ENCODE measurements around the gene BRD4. TPM values are rescaled to one million over a fixed set of nuclear protein-coding genes. Genes with fewer than 3 reads are reported as not detected.
A peak's percentile ranks its signal among the peaks of the same experiment; 100 is the strongest.

BRD4 gene
- total and polyA plus RNA-seq, 5 experiments from 2014 or later = 10.6 to 180 (median 37.2) TPM

GRCh38 chr19:15286688-15287365, 45.5 kb downstream of the BRD4 start:
- Mint-ChIP-seq H3K9me3 (no peaks in the 10 kb centered on the region), H3K4me3 (peak overlapping the region in 8 of 10 donors; percentile 33 to 72 (median 41)), H3K27ac (peak overlapping the region in 7 of 10 donors; percentile 44 to 83 (median 56)), H3K27me3 (no peaks in the 10 kb centered on the region), H3K4me1 (peaks cover 58 to 99% (median 96%) of the 10 kb centered on the region in 4 donors), H3K36me3 (no peaks in the 10 kb centered on the region)
- DNase-seq (no peak), ATAC-seq (no peak)
- POLR2A ChIA-PET = interaction anchor here (0.5 to 1.2 kb wide), 4 partner anchors 24 to 1174 kb away, joined by 3 to 5 read pairs (median 4); partner anchors contain the start of gene AKAP8

GRCh38 chr19:15285896-15286591, 46.3 kb downstream of the BRD4 start:
- no peaks in the 10 kb centered on the region for H3K9me3 Mint-ChIP-seq
- no peaks in the 10 kb centered on the region for H3K36me3 Mint-ChIP-seq
- H3K4me3 Mint-ChIP-seq = peak overlapping the region; percentile 8 to 78 (median 54)
- DNase-seq (peak in 1 of 10 donors; percentile 32), ATAC-seq (no peak)
- no peaks in the 10 kb centered on the region for H3K27me3 Mint-ChIP-seq
- POLR2A ChIA-PET = interaction anchor here (0.5 to 1.2 kb wide), 4 partner anchors 24 to 1175 kb away, joined by 3 to 5 read pairs (median 4); partner anchors contain the start of gene AKAP8
- H3K4me1 Mint-ChIP-seq = peaks cover 58 to 99% (median 96%) of the 10 kb centered on the region in 4 donors
- H3K27ac Mint-ChIP-seq = peak overlapping the region; percentile 34 to 83 (median 76)

- POLR2A ChIA-PET = no interaction called here
- Mint-ChIP-seq H3K9me3 (no peaks in the 10 kb centered on the region), H3K4me3 (peak overlapping the region; percentile 10 to 76 (median 70)), H3K36me3 (no peaks in the 10 kb centered on the region), H3K27ac (peak overlapping the region; percentile 78 to 92 (median 86)), H3K4me1 (peaks cover 58 to 99% (median 96%) of the 10 kb centered on the region in 4 donors), H3K27me3 (no peaks in the 10 kb centered on the region)
- ATAC-seq (no peak), DNase-seq (no peak)
Measured at GRCh38 chr19:15284896-15285295, 47.4 kb downstream of the BRD4 start.

- no peaks in the 10 kb centered on the region for H3K27me3 Mint-ChIP-seq
- POLR2A ChIA-PET = interaction anchor here (0.6 to 1.5 kb wide), 3 partner anchors 8 to 63 kb away, joined by 3 to 5 read pairs (median 4); partner anchors contain the start of gene BRD4
- peak overlapping the region in 9 of 10 donors; percentile 66 to 77 (median 72) for H3K4me3 Mint-ChIP-seq
- peaks cover 0 to 2% (median 0%) of the 10 kb centered on the region in 3 donors for H3K36me3 Mint-ChIP-seq
- DNase-seq = no peak
- H3K27ac Mint-ChIP-seq = peak overlapping the region; percentile 74 to 92 (median 90)
- H3K4me1 Mint-ChIP-seq = peaks cover 55 to 99% (median 97%) of the 10 kb centered on the region in 4 donors
- no peaks in the 10 kb centered on the region for H3K9me3 Mint-ChIP-seq
- ATAC-seq = no peak
Measured at GRCh38 chr19:15284091-15284490, 48.2 kb downstream of the BRD4 start.

GRCh38 chr19:15283141-15283883, 49.0 kb downstream of the BRD4 start:
- Mint-ChIP-seq H3K4me3 (peak overlapping the region in 9 of 10 donors; percentile 66 to 79 (median 74)), H3K36me3 (peaks cover 0 to 2% (median 0%) of the 10 kb centered on the region in 3 donors), H3K4me1 (peaks cover 47 to 99% (median 95%) of the 10 kb centered on the region in 4 donors), H3K9me3 (no peaks in the 10 kb centered on the region), H3K27ac (peak overlapping the region; percentile 75 to 93 (median 90)), H3K27me3 (no peaks in the 10 kb centered on the region)
- POLR2A ChIA-PET = interaction anchor here (0.6 to 1.5 kb wide), 4 partner anchors 9 to 136 kb away, joined by 3 to 5 read pairs (median 4); partner anchors contain the start of gene BRD4
- DNase-seq (no peak), ATAC-seq (peak in 1 of 2 donors; percentile 24)

GRCh38 chr19:15282311-15282705, 50.0 kb downstream of the BRD4 start:
- ATAC-seq (no peak), DNase-seq (no peak)
- POLR2A ChIA-PET = interaction anchor here (1.5 kb wide), 1 partner anchor 137 kb away, joined by 3 read pairs; no protein-coding TSS in a partner anchor
- Mint-ChIP-seq H3K4me3 (peak overlapping the region in 8 of 10 donors; percentile 12 to 66 (median 32)), H3K27me3 (no peaks in the 10 kb centered on the region), H3K36me3 (peaks cover 0 to 2% (median 0%) of the 10 kb centered on the region in 3 donors), H3K4me1 (peaks cover 42 to 97% (median 91%) of the 10 kb centered on the region in 4 donors), H3K9me3 (no peaks in the 10 kb centered on the region), H3K27ac (peak overlapping the region; percentile 18 to 91 (median 81))

GRCh38 chr19:15280915-15281683, 51.2 kb downstream of the BRD4 start:
- no peaks in the 10 kb centered on the region for H3K27me3 Mint-ChIP-seq
- H3K36me3 Mint-ChIP-seq = peaks cover 0 to 2% (median 0%) of the 10 kb centered on the region in 3 donors
- H3K4me3 Mint-ChIP-seq = peak overlapping the region in 9 of 10 donors; percentile 9 to 66 (median 42)
- ATAC-seq = no peak
- DNase-seq = no peak
- peak overlapping the region; percentile 34 to 93 (median 84) for H3K27ac Mint-ChIP-seq
- peaks cover 44 to 98% (median 94%) of the 10 kb centered on the region in 4 donors for H3K4me1 Mint-ChIP-seq
- POLR2A ChIA-PET = interaction anchor here (0.9 kb wide), 1 partner anchor 22 kb away, joined by 3 read pairs; no protein-coding TSS in a partner anchor
- H3K9me3 Mint-ChIP-seq = no peaks in the 10 kb centered on the region

GRCh38 chr19:15280048-15280725, 52.2 kb downstream of the BRD4 start:
- Mint-ChIP-seq H3K27me3 (no peaks in the 10 kb centered on the region), H3K4me3 (peak overlapping the region in 8 of 10 donors; percentile 18 to 66 (median 44)), H3K4me1 (peaks cover 42 to 98% (median 94%) of the 10 kb centered on the region in 4 donors), H3K27ac (peak overlapping the region; percentile 34 to 93 (median 84)), H3K36me3 (peaks cover 0 to 5% (median 0%) of the 10 kb centered on the region in 3 donors), H3K9me3 (no peaks in the 10 kb centered on the region)
- DNase-seq (no peak), ATAC-seq (peak in 1 of 2 donors; percentile 17)
- POLR2A ChIA-PET = interaction anchor here (1.2 kb wide), 1 partner anchor 8 kb away, joined by 3 read pairs; no protein-coding TSS in a partner anchor

- DNase-seq = no peak
- peak overlapping the region in 8 of 10 donors; percentile 28 to 66 (median 57) for H3K4me3 Mint-ChIP-seq
- no peaks in the 10 kb centered on the region for H3K27me3 Mint-ChIP-seq
- H3K4me1 Mint-ChIP-seq = peaks cover 35 to 98% (median 92%) of the 10 kb centered on the region in 4 donors
- POLR2A ChIA-PET = interaction anchor here (1.2 kb wide), 1 partner anchor 9 kb away, joined by 3 read pairs; no protein-coding TSS in a partner anchor
- no peaks in the 10 kb centered on the region for H3K9me3 Mint-ChIP-seq
- ATAC-seq = no peak
- H3K27ac Mint-ChIP-seq = peak overlapping the region; percentile 55 to 93 (median 84)
- peaks cover 0 to 5% (median 0%) of the 10 kb centered on the region in 3 donors for H3K36me3 Mint-ChIP-seq
Measured at GRCh38 chr19:15279326-15279904, 52.9 kb downstream of the BRD4 start.

- DNase-seq = no peak
- Mint-ChIP-seq H3K27me3 (no peaks in the 10 kb centered on the region), H3K9me3 (no peaks in the 10 kb centered on the region), H3K4me1 (peaks cover 31 to 97% (median 88%) of the 10 kb centered on the region in 4 donors), H3K4me3 (peak overlapping the region in 8 of 10 donors; percentile 11 to 62 (median 36)), H3K27ac (peak overlapping the region; percentile 47 to 83 (median 72)), H3K36me3 (peaks cover under 1 to 17% (median 1%) of the 10 kb centered on the region in 3 donors)
- POLR2A ChIA-PET = no interaction called here
- ATAC-seq = no peak
Measured at GRCh38 chr19:15276620-15277215, 55.6 kb downstream of the BRD4 start.
